ENCODE data around the gene RBFOX2.
"Not testable (repeated sequence)": the region's sequence is repeated elsewhere in the genome, so short reads cannot be mapped to it uniquely, and the experiment has no call there.

Gene RBFOX2

GRCh38 chr22:35735542-35735941 is 293.1 kb downstream of the RBFOX2 start:
- DNase-seq (ENCODE audit: low read depth): no peak

GRCh38 chr22:35734517-35734827 is 294.2 kb downstream of the RBFOX2 start:
- DNase-seq (ENCODE audit: low read depth): no peak

- no peak for DNase-seq (ENCODE audit: low read depth)
These were observed 294.7 kb downstream of the RBFOX2 start for GRCh38 chr22:35733791-35734516.

- DNase-seq (ENCODE audit: low read depth): no peak
These were observed 295.6 kb downstream of the RBFOX2 start for GRCh38 chr22:35733036-35733435.

- no peak for DNase-seq (ENCODE audit: low read depth)
These were observed 296.5 kb downstream of the RBFOX2 start for GRCh38 chr22:35732116-35732515.

- DNase-seq (ENCODE audit: low read depth): no peak
These were observed 297.3 kb downstream of the RBFOX2 start for GRCh38 chr22:35731321-35731720.

- DNase-seq (ENCODE audit: low read depth): no peak
These were observed 299.3 kb downstream of the RBFOX2 start for GRCh38 chr22:35729309-35729698.

GRCh38 chr22:35728639-35729308 is 299.9 kb downstream of the RBFOX2 start:
- no peak for DNase-seq (ENCODE audit: low read depth)

GRCh38 chr22:35727436-35727835 is 301.2 kb downstream of the RBFOX2 start:
- no peak for DNase-seq (ENCODE audit: low read depth)

- DNase-seq (ENCODE audit: low read depth): no peak
These were observed 301.7 kb downstream of the RBFOX2 start for GRCh38 chr22:35726933-35727332.

- DNase-seq (ENCODE audit: low read depth): no peak
These were observed 302.2 kb downstream of the RBFOX2 start for GRCh38 chr22:35726398-35726797.

GRCh38 chr22:35725521-35725920 is 303.1 kb downstream of the RBFOX2 start:
- DNase-seq (ENCODE audit: low read depth): no peak

- no peak for DNase-seq (ENCODE audit: low read depth)
These were observed 306.7 kb downstream of the RBFOX2 start for GRCh38 chr22:35721960-35722359.

GRCh38 chr22:35719212-35719875 is 309.3 kb downstream of the RBFOX2 start:
- no peak for DNase-seq (ENCODE audit: low read depth)

GRCh38 chr22:35717572-35717971 is 311.1 kb downstream of the RBFOX2 start, which contains the start of gene APOL5:
TSS of gene APOL5 (plus strand) at chr22:35717872. CDS start at chr22:35717872, 0 bp downstream.
- no peak for DNase-seq (ENCODE audit: low read depth)

GRCh38 chr22:35712672-35713071 is 316.0 kb downstream of the RBFOX2 start:
- DNase-seq (ENCODE audit: low read depth): no peak

- DNase-seq (ENCODE audit: low read depth): no peak
These were observed 317.3 kb downstream of the RBFOX2 start for GRCh38 chr22:35711336-35711735.

GRCh38 chr22:35708917-35709316 is 319.7 kb downstream of the RBFOX2 start:
- no peak for DNase-seq (ENCODE audit: low read depth)

- no peak for DNase-seq (ENCODE audit: low read depth)
These were observed 320.2 kb downstream of the RBFOX2 start for GRCh38 chr22:35708453-35708852.

- DNase-seq (ENCODE audit: low read depth): no peak
These were observed 323.5 kb downstream of the RBFOX2 start for GRCh38 chr22:35705141-35705540.

GRCh38 chr22:35703861-35704584 is 324.6 kb downstream of the RBFOX2 start:
- no peak for DNase-seq (ENCODE audit: low read depth)

GRCh38 chr22:35699852-35700251 is 328.8 kb downstream of the RBFOX2 start:
- not testable (repeated sequence) for DNase-seq (ENCODE audit: low read depth)

- no peak for DNase-seq (ENCODE audit: low read depth)
These were observed 331.5 kb downstream of the RBFOX2 start for GRCh38 chr22:35697142-35697541.
